GM19240 (cell line): ENCODE data around the gene CCDC30.
"Not testable (repeated sequence)": the region's sequence is repeated elsewhere in the genome, so short reads cannot be mapped to it uniquely, and the experiment has no call there.

ENCODE experiments used
- DNase-seq: peaks from one replicate; pipeline ENCODE4 v3.0.0; 2011; ENCODE audit warnings: low spot score; ENCODE audit not compliant: insufficient read length

The CCDC30 gene

GRCh38 chr1:42450061-42450460 is 13.0 kb upstream of the CCDC30 start:
- DNase-seq = no peak

GRCh38 chr1:42453386-42453785 is 9.7 kb upstream of the CCDC30 start:
- DNase-seq = no peak

GRCh38 chr1:42454403-42454802 is 8.7 kb upstream of the CCDC30 start:
- no peak for DNase-seq

DNA sequence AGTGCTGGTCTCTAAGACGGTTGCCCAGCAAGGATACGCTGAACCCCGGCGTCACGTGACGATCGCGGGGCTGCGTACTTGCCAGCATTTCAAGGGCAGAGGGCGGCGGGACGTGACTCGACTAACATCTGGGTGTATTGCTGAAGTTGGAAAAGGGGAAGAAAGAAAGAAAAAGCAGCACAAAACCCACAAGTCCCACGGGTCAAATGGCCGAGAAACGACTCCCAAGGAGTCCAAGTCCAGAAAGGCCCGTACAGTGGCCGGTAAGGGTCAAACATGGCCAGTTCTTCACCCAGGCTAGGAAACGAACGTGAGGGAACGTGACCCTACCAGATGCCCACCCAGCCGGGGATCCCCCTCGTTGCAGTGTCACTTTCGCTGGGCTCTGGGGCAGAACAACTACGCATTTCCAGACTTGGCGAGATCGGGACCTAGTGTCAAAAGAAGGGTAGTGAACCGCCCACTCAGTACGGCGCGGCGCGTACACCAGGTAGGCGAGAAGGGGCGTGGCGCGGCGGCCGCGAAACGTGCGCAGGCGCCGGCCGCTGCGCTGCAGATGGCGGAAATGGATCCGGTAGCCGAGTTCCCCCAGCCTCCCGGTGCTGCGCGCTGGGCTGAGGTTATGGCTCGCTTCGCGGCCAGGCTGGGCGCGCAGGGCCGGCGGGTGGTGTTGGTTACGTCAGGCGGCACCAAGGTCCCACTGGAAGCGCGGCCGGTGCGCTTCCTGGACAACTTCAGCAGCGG is 6.9 kb upstream of the CCDC30 start, which contains the start of the genes PPCS and ZMYND12:
PPCS (plus strand) TSS at position 534 of the 744 bp plus-strand sequence; CDS start at position 557, 23 bp downstream.
ZMYND12 (minus strand) TSS at position 13 of the 744 bp plus-strand sequence. CDS start 25 bp downstream, outside the sequence.
- peak; percentile 59 for DNase-seq

DNA sequence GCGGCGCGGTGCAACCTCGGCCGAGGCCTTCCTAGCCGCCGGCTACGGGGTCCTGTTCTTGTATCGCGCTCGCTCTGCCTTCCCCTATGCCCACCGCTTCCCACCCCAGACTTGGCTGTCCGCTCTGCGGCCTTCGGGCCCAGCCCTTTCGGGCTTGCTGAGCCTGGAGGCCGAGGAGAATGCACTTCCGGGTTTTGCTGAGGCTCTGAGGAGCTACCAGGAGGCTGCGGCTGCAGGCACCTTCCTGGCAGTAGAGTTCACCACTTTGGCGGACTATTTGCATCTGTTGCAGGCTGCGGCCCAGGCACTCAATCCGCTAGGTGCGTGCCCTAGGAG is 6.4 kb upstream of the CCDC30 start:
- peak; percentile 41 for DNase-seq

- no peak for DNase-seq
These were observed 1.9 kb upstream of the CCDC30 start for GRCh38 chr1:42461196-42461595.

- no peak for DNase-seq
These were observed 835 bp downstream of the CCDC30 start for GRCh38 chr1:42463921-42464320.

DNA sequence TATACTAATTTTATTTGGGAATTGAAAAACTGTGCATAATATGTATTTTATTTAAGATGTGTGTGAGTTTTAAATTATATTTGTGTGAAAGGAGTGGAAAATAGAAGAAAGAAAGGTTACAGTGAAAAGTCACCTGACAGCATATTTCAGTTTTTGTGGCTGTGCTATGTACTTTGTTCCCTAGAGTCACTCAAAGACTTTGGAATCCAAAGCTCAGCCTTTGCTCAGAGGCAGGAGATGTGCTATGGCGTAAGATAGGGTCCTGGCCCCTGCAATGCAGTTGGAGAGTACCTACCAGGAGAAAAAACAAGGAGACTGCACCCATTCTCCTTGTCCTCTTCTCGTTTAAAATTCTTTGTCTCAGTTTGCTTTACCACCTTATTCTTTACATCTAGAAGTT is 2.9 kb downstream of the CCDC30 start:
- DNase-seq = no peak

GRCh38 chr1:42469727-42470126 is 6.6 kb downstream of the CCDC30 start:
- peak; percentile 12 for DNase-seq

DNA sequence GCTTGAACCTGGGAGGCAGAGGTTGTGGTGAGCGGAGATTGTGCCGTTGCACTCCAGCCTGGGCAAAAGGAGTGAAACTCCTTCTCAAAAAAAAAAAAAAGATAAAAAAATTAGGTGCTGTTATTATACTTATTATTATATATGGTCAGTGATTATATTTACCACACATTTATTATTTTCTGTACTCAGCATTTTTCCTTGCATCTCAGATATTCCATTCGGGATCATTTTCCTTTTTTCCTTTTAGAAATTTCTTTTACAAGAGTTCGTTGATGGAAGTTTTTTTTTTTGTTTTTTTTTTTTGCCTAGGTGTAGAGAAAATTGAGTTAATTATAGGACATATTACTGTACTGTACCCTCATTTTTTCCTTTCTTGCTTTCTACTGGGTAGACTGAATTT is 13.5 kb downstream of the CCDC30 start:
- no peak for DNase-seq

DNA sequence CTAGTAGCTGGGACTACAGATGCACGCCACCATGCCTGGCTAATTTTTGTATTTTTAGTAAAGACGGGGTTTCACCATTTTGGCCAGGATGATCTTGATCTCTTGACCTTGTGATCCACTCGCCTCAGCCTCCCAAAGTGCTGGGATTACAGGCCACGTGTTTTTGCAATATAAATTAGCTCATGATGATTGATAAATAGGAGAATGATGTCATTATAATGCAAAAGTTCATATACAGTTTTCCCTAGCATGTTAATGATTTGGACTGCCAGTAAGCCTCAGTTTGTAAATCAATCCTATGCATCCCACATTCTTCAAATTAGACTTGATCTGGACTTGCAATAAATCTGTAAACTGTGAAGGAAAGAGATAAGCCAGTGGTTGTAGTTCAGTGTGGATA is 14.3 kb downstream of the CCDC30 start:
- DNase-seq = not testable (repeated sequence)

DNA sequence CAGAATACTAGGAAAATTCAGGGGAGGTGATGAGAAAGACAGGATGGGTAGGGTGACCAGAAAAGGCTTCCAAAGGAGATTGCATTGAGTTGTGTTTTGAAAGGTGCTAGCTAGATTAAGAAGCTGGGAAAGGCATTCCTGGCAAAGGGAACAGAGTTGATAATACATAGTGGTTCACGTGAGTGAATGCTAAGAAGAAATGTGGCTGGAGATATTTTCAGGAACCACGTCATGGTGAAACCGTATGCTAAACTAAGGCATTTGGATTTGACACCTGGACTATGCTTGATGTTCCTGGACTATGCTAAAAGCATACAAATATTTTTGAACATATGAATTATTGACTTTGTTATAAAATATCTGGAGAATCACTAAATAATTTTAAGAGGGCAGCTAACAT is 14.7 kb downstream of the CCDC30 start:
- DNase-seq = no peak

- no peak for DNase-seq
These were observed 16.5 kb downstream of the CCDC30 start for GRCh38 chr1:42479621-42480020.

- DNase-seq = no peak
These were observed 17.8 kb downstream of the CCDC30 start for GRCh38 chr1:42480921-42481320.

DNA sequence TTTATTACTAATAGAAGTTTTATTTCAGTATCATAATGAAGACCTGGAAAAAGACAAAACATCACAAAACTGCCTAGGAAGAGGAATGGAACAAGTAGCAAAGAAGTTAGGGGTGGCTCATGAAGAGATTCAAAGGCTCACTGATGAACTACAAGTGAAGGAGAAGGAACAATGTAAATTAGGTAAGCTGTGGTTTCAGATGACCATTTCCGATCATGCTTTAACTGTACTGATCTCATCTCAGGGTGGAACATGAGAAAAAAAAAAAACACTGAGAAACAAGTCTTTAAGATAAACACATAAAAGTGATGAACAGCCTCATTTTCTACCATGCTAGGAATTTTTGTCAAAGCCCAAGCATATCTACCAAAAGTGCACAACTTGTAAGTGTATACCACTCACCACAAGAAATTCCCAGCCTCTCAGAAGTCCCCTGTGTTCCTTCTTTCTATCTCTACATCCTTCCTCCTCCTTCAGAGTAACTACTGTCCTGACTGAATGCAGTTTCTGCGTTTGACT is 19.6 kb downstream of the CCDC30 start:
- DNase-seq = no peak

DNA sequence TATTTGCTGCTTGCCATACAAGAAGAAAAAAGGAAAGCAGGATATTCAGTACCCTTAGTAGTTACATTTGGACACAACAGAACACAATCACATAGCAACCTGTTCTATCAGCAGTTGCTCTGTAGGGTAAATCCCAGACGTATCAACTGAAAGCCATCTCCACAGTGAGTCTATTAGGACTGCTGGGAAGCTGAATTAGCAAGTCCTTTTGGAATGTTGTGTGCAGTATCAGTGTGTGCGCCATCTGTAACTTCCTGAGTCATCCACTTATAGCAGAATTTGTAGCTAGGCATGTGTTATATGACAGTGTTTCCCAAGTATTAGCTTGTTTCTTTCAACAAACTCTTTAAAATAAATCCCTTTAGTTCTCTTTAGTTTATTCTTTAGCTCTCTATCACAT is 21.3 kb downstream of the CCDC30 start:
- no peak for DNase-seq

- DNase-seq = no peak
These were observed 27.2 kb downstream of the CCDC30 start for GRCh38 chr1:42490237-42490636.

- DNase-seq = not testable (repeated sequence)
These were observed 38.9 kb downstream of the CCDC30 start for GRCh38 chr1:42502031-42502430.

GRCh38 chr1:42504535-42505128 is 41.5 kb downstream of the CCDC30 start:
- DNase-seq = no peak

DNA sequence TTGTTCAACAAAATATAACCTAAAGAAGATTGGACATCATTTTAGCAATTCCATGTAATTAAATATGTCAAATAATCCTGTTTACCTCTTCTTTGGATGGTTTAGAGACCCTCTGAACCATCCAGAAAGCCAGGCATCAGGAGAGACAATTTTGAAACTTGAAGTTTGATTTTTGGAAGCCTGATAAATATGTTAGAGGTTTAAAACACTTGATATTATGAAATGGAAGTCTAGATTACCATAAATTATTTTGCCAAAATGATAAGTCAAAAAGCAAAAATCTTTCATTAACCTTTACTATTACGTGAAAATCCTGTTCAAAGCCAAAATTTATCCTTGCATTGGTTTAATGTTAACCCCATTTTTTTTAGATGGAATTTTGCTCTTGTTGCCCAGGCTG is 43.5 kb downstream of the CCDC30 start:
- no peak for DNase-seq

DNA sequence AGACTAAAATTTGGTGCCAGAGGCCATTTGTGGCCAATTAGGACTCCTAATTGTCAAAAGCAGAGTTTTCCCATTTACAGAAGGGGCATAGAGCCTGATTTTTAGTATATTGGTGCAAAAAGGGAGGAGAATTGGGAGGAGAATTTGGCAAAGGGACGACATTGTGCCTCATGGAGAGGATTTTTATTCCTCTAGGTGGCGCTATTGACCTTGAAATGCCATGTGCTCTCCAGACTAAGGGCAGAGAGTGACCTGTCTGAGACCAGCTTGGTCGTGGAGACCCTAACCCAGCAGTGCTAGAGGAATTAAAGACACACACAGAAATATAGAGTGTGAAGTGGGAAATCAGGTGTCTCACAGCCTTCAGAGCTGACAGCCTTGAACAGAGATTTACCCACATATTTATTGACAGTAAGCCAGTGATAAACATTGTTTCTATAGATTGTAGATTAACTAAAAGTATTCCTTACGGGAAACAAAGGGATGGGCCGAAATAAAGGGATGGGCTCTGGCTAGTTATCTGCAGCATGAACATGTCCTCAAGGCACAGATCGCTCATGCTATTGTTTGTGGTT is 48.6 kb downstream of the CCDC30 start:
- not testable (repeated sequence) for DNase-seq

DNA sequence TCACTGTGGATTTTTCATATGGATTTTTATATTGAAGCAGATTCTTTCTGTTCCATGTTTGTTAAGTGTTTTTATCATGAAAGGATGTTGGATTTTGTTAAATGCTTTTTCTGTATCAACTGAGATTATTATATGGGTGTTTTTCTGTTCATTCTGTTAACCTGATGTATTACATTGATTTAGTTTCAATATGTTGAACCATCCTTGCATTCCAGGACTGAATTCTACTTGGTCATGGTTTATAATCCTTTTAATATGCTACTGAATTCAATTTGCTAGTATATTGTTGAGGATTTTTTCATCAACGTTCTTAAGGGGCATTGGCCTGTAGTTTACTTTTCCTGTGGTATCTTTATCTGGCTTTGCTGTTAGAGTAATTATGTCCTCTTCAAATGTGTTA is 55.8 kb downstream of the CCDC30 start:
- no peak for DNase-seq
